ENCODE measurements around the gene AIF1.
A peak's percentile ranks its signal among the peaks of the same experiment; 100 is the strongest.

AIF1 gene

DNA sequence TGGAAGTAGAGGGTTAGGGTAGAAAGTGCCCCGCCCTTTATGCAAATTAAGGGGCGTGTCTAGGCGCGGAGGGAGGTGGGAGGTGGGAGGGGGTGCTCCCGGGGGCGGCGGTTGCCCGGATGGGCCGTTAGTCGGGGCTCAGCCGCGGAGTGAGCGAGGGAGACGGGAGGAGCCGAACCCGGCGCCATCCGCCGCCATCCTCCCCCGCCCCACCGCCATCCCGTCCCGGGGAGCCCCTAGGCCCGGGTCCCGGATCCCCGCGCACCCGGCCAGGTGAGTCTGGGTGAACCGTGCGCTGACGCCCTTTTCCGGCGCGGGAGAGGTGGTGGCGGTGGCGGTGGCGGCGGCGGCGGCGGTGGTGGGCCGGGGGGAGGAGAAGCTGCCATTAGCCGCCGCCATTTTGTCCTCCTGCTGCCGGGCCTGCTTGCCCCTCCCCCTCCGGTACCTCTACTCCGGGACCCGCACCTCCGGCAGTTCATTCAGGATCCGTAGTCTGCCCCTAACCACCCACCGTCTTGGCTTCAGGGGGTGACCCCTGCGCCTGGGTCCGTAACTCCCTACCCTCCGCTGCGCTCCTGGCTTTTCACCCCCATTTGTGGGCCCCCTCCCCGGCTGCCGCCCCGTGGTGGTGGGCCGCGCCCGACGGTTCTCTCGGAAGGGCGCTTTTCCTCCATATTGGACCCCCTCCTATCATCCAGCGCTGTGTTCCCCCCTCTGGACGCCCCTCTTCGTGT lies 5.7 kb downstream of the AIF1 start, which contains the start of gene PRRC2A:
PRRC2A (plus strand) TSS at position 130 of the 734 bp plus-strand sequence. CDS start 2,075 bp downstream, outside the sequence.
- peak; percentile 44 for DNase-seq (ENCODE audit: low spot score)

DNA sequence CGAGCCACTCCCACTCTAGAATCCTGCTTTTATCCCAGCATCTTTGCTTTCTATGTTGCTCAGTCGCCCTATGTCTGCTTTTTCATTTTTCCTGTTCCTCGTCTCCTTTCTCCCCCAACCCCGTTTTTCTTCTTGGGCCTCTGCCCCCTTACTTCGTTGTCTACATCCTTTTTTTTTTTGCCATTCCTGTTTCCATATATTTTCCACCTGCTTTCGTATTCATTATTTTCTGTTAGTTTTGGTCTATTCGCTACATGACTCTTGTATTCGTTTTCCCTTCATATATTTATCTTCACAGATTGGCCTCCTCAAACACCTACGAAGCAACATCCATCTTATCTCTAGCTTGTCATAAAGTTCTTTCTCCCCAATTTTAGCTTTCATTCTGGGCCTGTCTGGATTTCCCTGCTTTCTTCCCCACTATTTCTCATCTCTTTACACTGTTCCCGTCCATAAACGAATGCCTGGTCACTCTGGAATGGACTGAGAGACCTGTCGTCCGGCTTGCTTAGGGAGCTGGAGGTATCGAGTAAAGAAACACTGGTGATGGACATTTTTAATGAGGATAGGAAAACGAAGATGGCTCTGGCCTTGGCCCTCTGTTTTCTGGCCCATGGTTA lies 6.4 kb downstream of the AIF1 start:
- DNase-seq (ENCODE audit: low spot score) = peak; percentile 39

DNA sequence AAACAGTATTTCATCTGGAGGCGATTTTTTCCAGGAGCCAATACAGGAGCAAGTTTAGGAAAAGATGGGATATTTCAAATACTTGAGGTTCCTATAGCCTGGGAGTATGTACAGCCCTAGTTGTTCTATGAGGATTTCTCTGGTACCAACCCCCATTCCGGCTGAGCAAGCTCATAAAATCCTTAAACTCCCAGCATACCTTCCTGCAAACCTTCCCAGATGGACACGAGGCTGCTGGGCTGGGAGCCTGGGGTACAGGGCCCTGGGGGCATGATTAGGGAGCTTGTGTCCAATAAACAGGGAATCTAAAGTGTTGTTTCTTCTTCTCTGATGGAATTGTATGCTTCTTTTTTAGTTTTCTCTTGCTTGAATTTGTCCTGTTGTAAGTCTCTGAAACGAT lies 7.0 kb downstream of the AIF1 start:
- no peak for DNase-seq (ENCODE audit: low spot score)

DNA sequence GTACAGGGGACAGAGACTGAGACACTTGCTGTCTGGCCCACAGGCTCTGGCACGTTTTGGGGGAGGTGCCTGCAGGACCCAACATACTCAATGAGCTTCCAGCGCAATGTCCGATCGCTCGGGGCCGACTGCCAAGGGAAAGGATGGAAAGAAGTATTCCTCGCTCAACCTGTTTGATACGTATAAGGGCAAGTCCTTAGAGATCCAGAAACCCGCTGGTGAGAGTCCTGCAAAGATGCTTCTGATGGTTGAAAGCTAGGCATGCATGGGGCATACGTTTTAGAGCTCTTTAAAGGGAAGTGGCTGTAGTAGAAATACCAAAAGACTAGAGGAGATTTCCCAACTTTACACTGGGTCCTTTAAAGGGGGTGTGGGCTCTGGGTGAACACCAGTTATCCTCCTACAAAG lies 7.7 kb downstream of the AIF1 start:
- no peak for DNase-seq (ENCODE audit: low spot score)

DNA sequence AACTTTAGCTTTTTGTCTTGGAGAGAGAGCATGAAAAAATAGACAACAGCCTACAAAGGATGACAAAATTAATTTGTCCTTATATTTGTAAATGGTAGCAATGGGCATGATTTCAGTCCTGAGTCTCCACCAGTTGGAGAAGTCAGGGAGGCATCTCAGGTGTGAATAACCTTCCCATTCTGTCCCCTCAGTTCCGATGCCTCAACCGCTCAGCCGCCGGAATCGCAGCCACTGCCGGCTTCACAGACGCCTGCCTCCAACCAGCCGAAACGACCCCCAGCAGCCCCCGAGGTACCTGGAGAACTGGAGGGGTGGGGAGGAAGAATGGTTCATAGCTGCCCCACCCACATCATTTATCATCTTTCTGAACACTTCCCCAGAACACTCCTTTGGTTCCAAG lies 9.0 kb downstream of the AIF1 start:
- no peak for DNase-seq (ENCODE audit: low spot score)

DNA sequence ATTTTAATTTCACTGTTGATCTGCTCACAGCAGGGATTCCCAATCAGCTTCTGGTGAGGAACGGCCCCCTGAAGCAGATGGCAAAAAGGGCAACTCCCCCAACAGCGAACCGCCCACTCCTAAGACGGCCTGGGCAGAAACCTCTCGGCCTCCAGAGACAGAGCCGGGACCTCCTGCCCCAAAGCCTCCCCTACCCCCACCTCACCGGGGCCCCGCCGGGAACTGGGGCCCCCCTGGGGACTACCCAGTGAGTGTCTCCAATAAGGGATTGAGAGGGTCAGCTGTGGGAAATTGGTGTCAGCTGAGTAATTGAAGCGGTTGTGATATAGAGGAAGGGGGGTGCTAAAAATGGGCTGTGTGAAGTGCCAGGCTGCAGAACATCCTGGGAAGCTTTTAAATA lies 11.9 kb downstream of the AIF1 start:
- no peak for DNase-seq (ENCODE audit: low spot score)

DNA sequence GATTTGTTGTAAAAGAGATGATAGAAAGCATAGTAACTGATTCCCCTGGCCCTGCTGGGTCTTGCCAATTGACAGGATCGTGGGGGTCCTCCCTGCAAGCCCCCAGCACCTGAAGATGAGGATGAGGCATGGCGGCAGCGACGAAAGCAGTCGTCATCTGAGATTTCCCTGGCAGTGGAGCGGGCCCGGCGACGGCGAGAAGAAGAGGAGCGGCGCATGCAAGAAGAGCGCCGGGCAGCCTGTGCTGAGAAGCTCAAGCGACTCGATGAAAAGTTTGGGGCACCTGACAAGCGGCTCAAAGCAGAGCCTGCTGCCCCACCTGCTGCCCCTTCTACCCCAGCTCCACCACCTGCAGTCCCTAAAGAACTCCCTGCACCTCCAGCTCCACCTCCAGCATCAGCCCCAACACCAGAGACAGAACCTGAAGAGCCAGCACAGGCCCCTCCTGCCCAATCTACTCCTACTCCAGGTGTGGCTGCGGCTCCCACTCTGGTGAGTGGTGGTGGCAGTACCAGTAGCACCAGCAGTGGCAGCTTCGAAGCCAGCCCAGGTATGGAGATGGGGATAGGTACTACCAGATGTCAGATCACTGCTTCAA lies 12.8 kb downstream of the AIF1 start:
- no peak for DNase-seq (ENCODE audit: low spot score)

DNA sequence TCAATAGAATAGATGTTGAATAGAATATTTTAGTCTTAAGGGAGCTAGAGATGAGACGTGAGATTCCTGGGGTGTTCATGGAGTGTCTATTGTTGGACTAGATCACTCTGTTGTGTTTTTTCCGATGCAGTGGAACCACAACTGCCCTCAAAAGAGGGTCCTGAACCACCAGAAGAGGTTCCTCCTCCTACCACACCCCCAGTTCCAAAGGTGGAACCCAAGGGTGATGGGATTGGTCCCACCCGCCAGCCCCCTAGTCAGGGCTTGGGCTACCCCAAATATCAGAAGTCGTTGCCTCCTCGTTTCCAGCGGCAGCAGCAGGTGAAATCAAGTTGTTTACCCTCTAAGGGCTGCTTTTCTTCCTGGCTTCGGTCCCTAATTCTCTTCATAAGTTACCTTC lies 14.0 kb downstream of the AIF1 start:
- no peak for DNase-seq (ENCODE audit: low spot score)

DNA sequence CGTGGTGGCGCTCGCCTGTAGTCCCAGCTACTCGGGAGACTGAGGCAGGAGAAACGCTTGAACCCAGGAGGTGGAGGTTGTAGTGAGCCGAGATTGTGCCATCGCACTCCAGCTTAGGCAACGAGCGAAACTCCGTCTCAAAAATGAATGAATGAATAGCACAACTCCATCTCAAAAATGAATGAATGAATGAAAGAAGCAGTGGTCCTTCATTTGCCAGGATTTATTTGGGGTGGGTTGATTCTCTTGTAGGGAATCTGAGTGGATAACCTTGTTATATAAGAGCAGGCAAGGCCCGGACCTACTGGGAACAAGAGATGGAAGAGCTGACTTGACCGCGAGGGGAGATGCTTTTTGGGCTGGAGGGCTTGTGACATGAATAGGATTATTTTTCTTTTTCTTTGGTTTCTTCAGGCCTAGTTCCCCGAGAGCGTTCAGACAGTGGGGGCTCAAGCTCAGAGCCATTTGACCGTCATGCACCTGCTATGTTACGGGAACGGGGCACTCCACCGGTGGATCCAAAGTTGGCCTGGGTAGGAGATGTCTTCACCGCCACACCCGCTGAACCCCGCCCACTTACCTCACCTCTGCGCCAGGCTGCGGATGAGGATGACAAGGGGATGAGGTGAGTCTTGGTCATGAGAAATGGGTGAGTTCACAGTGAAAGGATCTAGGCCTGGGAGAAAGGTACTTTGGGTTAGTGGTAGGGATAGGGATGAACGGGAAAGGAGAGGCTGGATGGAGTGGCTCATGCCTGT lies 15.3 kb downstream of the AIF1 start:
- no peak for DNase-seq (ENCODE audit: low spot score)

DNA sequence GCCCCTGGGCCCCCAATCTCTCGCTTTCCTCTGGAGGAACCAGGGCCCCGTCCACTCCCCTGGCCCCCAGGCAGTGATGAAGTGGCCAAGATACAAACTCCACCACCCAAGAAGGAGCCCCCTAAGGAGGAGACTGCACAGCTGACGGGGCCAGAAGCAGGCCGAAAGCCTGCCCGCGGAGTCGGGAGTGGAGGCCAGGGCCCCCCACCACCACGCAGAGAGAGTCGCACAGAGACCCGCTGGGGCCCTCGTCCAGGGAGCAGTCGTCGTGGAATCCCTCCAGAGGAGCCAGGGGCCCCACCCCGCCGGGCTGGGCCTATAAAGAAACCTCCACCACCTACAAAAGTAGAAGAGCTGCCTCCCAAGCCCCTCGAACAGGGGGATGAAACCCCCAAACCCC lies 16.2 kb downstream of the AIF1 start:
- no peak for DNase-seq (ENCODE audit: low spot score)

DNA sequence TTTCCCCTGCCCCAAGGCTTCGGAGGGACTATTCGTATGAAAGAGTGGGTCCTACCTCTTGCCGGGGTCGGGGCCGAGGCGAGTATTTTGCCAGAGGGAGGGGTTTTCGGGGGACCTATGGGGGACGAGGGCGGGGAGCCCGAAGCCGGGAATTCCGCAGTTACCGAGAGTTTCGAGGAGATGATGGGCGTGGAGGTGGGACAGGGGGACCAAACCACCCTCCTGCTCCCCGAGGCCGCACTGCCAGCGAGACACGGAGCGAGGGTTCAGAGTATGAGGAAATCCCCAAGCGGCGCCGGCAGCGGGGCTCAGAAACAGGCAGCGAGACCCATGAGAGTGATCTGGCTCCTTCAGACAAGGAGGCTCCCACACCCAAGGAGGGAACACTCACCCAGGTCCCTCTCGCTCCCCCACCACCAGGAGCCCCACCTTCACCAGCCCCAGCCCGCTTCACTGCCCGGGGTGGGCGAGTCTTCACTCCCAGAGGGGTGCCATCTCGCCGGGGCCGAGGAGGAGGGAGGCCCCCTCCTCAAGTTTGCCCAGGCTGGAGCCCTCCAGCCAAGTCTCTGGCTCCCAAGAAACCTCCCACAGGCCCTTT lies 16.7 kb downstream of the AIF1 start:
- no peak for DNase-seq (ENCODE audit: low spot score)

DNA sequence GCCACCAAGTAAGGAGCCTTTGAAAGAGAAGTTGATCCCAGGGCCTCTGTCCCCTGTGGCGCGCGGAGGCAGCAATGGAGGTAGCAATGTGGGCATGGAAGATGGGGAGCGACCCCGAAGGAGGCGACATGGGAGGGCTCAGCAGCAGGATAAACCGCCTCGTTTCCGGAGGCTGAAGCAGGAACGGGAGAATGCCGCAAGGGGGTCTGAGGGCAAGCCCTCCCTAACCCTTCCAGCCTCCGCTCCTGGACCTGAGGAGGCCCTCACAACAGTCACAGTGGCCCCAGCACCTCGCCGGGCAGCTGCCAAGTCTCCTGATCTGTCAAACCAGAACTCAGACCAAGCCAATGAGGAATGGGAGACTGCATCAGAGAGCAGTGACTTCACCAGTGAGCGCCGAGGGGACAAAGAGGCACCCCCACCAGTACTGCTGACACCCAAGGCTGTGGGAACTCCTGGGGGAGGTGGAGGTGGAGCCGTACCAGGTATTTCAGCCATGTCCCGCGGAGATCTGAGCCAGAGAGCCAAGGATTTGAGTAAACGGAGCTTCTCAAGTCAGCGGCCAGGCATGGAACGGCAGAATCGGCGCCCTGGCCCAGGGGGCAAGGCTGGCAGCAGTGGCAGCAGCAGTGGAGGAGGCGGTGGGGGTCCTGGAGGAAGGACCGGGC lies 17.4 kb downstream of the AIF1 start:
- no peak for DNase-seq (ENCODE audit: low spot score)

DNA sequence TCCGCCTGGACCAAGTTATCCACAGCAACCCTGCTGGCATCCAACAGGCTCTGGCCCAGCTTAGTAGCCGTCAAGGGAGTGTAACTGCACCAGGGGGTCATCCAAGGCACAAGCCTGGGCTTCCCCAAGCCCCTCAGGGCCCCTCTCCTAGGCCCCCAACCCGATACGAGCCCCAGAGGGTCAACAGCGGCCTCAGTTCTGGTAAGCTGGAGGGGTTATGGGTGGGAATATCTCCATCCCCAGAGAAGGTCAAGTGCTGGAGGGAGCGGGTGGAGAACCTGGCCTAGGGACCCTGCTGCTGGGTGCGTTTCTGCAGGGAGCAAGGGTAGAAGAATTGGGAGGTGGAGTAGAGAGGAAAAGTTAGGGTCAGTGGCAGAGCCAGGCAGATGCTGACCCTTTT lies 18.4 kb downstream of the AIF1 start:
- no peak for DNase-seq (ENCODE audit: low spot score)

DNA sequence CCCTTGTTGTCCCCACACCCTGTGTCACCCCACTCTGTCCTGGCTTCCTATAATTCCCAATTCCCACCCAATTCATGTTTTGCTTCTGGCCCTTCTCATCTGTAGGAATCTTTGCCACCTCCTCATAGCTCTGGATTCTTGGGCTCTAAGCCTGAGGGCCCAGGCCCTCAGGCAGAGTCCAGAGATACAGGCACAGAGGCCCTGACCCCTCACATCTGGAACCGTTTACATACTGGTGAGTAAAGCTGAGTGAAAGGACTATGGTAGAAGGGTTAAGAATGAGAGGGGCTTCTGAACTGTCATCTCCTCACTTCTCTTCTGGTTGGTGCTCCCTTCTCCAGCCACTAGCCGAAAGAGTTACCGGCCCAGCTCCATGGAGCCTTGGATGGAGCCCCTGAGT lies 19.1 kb downstream of the AIF1 start:
- no peak for DNase-seq (ENCODE audit: low spot score)

DNA sequence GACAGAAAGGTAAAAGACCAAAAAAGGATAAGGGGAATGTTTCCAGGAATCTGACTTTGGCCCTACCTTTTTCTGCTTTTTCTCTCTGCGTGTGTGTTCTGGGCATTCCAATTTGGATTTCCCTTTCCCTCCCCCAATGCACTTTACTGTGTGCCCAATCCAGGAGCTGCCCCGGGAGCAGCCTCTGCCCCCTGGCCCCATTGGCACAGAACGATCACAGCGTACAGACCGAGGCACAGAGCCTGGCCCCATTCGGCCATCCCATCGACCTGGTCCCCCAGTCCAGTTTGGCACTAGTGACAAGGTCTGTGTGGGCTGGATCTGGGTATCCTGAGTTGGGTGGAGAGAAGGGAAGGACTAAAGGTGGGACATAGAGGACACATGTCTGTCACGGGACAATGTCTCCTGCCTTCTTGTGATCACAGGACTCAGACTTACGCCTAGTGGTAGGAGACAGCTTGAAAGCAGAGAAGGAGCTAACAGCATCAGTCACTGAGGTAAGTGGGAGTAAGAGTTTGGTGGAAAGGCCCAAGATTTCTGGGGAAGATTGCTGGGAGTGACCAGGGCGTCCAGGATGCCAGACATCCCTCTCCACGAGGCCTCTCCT lies 20.0 kb downstream of the AIF1 start:
- DNase-seq (ENCODE audit: low spot score) = no peak

DNA sequence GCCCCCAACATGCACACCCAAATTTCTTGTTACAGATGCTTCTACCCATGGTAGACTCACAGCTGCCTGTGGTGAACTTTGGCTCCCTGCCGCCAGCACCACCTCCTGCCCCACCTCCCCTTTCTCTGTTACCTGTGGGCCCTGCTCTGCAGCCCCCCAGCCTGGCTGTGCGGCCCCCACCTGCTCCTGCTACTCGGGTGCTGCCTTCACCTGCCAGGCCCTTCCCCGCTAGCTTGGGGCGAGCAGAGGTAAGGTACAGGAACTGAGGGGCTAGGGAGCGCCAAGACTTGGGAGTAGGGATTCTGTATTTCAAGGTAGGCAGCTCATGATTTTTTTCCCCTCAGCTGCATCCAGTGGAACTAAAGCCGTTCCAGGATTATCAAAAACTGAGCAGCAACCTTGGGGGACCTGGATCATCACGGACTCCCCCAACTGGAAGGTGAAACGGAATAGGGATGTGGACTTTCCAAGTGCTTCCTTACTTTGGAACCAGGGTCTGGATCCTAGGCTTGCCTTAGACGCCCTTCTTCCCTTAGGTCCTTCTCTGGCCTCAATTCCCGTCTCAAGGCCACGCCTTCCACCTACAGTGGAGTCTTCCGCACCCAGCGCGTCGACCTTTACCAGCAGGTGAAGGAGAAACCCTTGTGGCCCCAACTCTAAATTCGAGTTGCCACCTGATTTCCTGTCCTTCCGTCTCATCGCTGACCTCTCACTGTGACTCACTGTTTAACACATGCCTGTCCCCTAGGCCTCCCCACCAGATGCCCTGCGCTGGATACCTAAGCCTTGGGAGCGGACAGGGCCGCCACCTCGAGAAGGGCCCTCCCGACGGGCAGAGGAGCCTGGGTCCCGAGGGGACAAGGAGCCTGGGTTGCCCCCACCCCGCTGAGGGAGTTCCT lies 21.9 kb downstream of the AIF1 start:
- no peak for DNase-seq (ENCODE audit: low spot score)

DNA sequence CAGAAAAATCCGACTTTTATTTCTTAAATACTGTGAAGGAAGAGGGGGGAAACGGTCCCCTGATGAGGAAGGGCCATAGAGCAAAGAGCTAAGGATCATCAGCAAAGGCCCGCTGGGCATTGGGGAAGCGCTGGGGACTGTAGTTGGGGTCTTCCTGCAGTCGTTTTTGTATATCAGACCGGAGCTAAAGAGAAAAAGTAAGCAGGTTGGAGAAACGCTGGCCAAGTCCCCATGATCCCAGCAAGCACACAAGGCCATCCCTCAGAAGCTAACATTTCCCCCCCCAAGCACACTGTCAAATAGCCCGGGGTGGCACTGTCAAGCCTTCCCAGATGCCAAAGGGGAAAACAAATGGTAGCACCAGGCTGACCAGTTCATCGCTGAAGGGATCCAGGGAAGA lies 24.0 kb downstream of the AIF1 start:
- no peak for DNase-seq (ENCODE audit: low spot score)

DNA sequence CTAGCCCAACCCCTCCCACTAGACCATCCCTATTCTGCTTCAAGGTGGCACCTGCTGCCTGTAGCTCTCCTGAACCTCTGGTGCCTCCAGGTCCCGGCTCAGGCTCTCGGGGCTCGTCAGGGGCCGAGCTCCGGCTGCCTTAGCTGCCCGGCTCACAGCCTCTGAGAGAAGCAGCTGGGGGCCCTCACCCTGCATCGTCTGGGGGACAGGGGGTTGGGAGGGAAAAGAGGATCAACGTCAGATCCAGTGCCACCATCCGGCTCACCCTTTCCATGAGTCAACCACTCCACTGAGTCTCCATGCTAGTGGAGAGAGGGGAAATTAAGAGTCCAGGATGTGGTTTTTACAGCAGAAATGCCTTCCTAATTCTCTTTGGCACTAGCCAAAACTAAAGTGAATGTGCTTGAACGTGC lies 24.4 kb downstream of the AIF1 start:
- no peak for DNase-seq (ENCODE audit: low spot score)

DNA sequence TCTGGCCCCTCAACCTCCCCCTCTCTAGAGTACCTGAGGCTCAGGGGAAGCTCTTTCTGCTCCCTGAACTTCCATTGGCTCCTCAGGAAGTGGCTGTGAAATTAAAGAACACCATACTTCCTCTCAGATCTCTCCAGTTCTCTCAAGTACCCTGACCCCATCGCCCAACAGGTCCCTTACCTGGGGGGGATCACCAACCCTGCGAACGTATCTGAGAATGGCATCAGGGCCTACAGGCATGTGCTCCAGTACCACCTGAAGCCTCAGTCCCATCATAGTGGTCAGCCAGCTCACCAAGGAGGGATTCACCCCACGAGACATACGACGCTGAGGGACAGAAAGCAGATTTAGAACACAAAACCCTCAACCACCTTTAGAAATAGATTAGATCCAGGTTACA lies 25.6 kb downstream of the AIF1 start:
- no peak for DNase-seq (ENCODE audit: low spot score)

DNA sequence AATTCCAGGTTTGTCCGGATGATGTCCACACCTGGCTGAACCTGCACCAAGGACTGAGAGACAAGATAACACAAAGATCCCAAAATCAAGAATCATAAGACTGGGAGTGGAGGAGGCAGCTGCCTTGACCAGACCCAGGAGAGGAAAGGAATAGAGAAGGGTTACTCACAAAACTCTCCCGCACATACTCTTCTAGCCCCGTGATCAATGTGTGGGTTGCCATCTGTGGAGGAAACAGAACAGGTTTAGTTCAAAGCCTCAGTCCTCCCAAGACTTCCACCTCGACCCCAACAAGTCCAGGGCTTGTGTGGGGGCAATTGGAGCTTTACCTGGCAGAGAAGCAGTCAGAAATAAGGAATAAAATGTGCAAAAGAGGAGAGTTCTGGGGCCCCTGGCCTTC lies 26.3 kb downstream of the AIF1 start:
- DNase-seq (ENCODE audit: low spot score) = no peak

Measured in pons (tissue), 1 donor.